BLaER1 treated with 17β-estradiol and CSF1 and Interleukin-3, amounts not matched to agents 10 nM and 100 nM (cell line): ENCODE data around the gene TMEM130.

Source experiments
- H3K27ac ChIP-seq, 11 experiments: shearing (Covaris generic); formaldehyde crosslinking; 2 replicates each; pipeline ENCODE4 v1.8.1; 2022
- H3K27me3 ChIP-seq, 11 experiments: shearing (Covaris generic); formaldehyde crosslinking; 2 replicates each; pipeline ENCODE4 v1.8.1; 2022
- H3K36me3 ChIP-seq, 11 experiments: shearing (Covaris generic); formaldehyde crosslinking; 2 replicates each; pipeline ENCODE4 v1.8.1; 2022
- H3K4me1 ChIP-seq, 10 experiments: shearing (Covaris generic); formaldehyde crosslinking; 2 replicates each; pipeline ENCODE4 v1.8.1; 2022
- H3K4me2 ChIP-seq, 11 experiments: shearing (Covaris generic); formaldehyde crosslinking; 2 replicates each; pipeline ENCODE4 v1.8.1; 2022
- H3K4me3 ChIP-seq, 10 experiments: shearing (Covaris generic); formaldehyde crosslinking; 2 replicates each; pipeline ENCODE4 v1.8.1; 2022
- H3K9ac ChIP-seq, 11 experiments: shearing (Covaris generic); formaldehyde crosslinking; 2 replicates each; pipeline ENCODE4 v1.8.1; 2022
- H3K9me3 ChIP-seq, 11 experiments: shearing (Covaris generic); formaldehyde crosslinking; replicated peaks in 1 of 11; 2 replicates each; pipeline ENCODE4 v1.8.1; 2022
- H4K20me1 ChIP-seq, 11 experiments: shearing (Covaris generic); formaldehyde crosslinking; 2 replicates each; pipeline ENCODE4 v1.8.1; 2022
- Cebpa-rat ChIP-seq, 11 experiments: shearing (Covaris generic); IDR thresholded peaks; 2 replicates each; pipeline ENCODE4 v1.8.1; 2022

Gene TMEM130, protein sequence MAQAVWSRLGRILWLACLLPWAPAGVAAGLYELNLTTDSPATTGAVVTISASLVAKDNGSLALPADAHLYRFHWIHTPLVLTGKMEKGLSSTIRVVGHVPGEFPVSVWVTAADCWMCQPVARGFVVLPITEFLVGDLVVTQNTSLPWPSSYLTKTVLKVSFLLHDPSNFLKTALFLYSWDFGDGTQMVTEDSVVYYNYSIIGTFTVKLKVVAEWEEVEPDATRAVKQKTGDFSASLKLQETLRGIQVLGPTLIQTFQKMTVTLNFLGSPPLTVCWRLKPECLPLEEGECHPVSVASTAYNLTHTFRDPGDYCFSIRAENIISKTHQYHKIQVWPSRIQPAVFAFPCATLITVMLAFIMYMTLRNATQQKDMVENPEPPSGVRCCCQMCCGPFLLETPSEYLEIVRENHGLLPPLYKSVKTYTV

DNA sequence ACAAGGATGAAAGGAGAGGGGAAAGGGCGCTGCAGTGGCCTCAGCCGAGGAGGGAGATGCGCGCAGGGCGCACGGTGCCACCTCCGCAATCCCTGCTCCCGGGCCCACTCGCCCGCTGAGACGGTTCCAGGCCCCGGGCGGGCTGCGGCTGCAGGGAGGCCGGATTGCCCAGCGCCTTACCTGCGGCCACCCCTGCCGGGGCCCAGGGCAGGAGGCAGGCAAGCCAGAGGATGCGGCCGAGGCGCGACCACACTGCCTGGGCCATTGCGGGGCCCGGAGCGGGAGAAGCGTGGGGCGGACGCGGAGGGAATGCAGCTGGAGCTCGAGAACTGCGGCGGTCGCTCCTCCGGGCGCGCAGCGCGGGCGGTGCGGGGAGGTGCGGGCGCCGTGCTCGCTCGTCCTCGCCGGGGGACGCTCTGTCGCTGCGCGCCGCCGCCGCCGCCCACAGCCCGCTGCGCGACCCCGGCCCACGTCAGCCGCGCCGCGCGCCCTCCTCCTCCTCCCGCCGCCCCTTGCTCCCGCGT, at the start of gene TMEM130:
TMEM130 (minus strand) TSS at position 418 of the 524 bp plus-strand sequence; CDS start at position 265, 153 bp downstream.
- H3K4me2 ChIP-seq: peak within 1 kb of the TSS; percentile 95 to 100 (median 100)
- H3K4me3 ChIP-seq: peak within 1 kb of the TSS; percentile 56 to 80 (median 69)

DNA sequence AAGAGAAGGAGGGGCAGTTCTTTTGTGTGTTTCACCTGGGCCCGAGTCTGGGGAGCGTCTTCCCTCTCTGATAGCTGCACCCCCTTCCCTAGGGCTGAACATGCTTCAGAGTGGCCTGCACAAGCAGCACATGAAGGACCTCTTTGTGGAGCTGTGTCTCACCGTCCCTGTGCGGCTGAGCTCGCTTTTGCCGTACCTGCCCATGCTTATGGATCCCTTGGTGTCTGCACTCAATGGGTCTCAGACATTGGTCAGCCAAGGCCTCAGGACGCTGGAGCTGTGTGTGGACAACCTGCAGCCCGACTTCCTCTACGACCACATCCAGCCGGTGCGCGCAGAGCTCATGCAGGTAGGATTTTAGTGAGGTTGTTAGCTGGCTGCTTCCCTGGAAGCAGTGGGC, 47.5 kb upstream of the TMEM130 start:
- Histone ChIP-seq H3K36me3 (peaks cover 97 to 100% (median 98%) of the 10 kb centered on the region in 11 experiments), H3K9ac (no peak overlapping the region), H4K20me1 (peaks cover 0 to 81% (median 47%) of the 10 kb centered on the region in 11 experiments; a peak in 19 of 22 replicates), H3K9me3 (no peaks in the 10 kb centered on the region), H3K4me2 (no peak overlapping the region), H3K4me3 (no peak overlapping the region), H3K27ac (no peak overlapping the region), H3K27me3 (no peaks in the 10 kb centered on the region), H3K4me1 (no peaks in the 10 kb centered on the region)
- TF ChIP-seq Cebpa-rat (IDR thresholded peaks at IDR 0.05): no peak

More for the DNA sequence above, at the start of gene TMEM130:
- peak within 1 kb of the TSS in 10 of 11 experiments; percentile 14 to 68 (median 62); a peak in 17 of 22 replicates for H3K27ac ChIP-seq
- H3K36me3 ChIP-seq: no peaks in the 10 kb centered on the region
- H3K9ac ChIP-seq: peak within 1 kb of the TSS; percentile 60 to 79 (median 72); a peak in 20 of 22 replicates
- no peak for TF ChIP-seq Cebpa-rat (IDR thresholded peaks at IDR 0.05)
- no peaks in the 10 kb centered on the region for H3K9me3 ChIP-seq
- peaks cover 20 to 29% (median 24%) of the 10 kb centered on the region in 11 experiments for H3K27me3 ChIP-seq
- H4K20me1 ChIP-seq: peaks cover 0 to 7% (median 0%) of the 10 kb centered on the region in 11 experiments; a peak in 4 of 22 replicates
- peaks cover 22 to 46% (median 39%) of the 10 kb centered on the region in 10 experiments for H3K4me1 ChIP-seq

GRCh38 chr7:98913612-98914011, 43.8 kb upstream of the TMEM130 start:
- H3K27ac ChIP-seq: no peak overlapping the region
- H3K36me3 ChIP-seq: peaks cover 95 to 99% (median 96%) of the 10 kb centered on the region in 11 experiments

GRCh38 chr7:98913026-98913425, 43.2 kb upstream of the TMEM130 start:
- Histone ChIP-seq H3K27ac (no peak overlapping the region), H3K4me3 (no peak overlapping the region), H3K9me3 (no peaks in the 10 kb centered on the region), H3K27me3 (no peaks in the 10 kb centered on the region), H3K36me3 (peaks cover 95 to 99% (median 96%) of the 10 kb centered on the region in 11 experiments), H3K4me1 (no peaks in the 10 kb centered on the region), H3K9ac (no peak overlapping the region), H4K20me1 (peaks cover 0 to 55% (median 23%) of the 10 kb centered on the region in 11 experiments; a peak in 15 of 22 replicates), H3K4me2 (no peak overlapping the region)
- no peak for TF ChIP-seq Cebpa-rat (IDR thresholded peaks at IDR 0.05)

More at GRCh38 chr7:98913612-98914011, 43.8 kb upstream of the TMEM130 start:
- TF ChIP-seq Cebpa-rat (IDR thresholded peaks at IDR 0.05): no peak
- H3K4me3 ChIP-seq: no peak overlapping the region
- H3K27me3 ChIP-seq: no peaks in the 10 kb centered on the region
- peaks cover 0 to 52% (median 19%) of the 10 kb centered on the region in 11 experiments; a peak in 15 of 22 replicates for H4K20me1 ChIP-seq
- H3K4me2 ChIP-seq: no peak overlapping the region
- no peaks in the 10 kb centered on the region for H3K4me1 ChIP-seq
- no peak overlapping the region for H3K9ac ChIP-seq
- no peaks in the 10 kb centered on the region for H3K9me3 ChIP-seq

DNA sequence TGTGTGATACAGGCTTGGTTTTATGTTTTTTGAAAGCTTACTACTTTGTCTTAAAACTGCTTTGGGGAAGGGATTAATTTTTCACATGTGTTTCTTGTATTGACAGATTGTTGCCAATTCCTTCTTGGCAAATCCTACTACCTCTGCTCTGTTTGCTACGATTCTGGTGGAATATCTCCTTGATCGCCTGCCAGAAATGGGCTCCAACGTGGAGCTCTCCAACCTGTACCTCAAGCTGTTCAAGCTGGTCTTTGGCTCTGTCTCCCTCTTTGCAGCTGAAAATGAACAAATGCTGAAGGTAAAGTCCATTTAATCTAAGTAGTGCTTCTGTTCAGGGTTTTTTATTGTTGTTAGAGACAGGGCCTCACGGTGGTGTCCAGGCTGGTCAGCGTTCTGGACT, 42.1 kb upstream of the TMEM130 start:
- Histone ChIP-seq H3K9ac (no peak overlapping the region), H3K27me3 (no peaks in the 10 kb centered on the region), H3K4me3 (no peak overlapping the region), H4K20me1 (peaks cover 0 to 54% (median 26%) of the 10 kb centered on the region in 11 experiments; a peak in 15 of 22 replicates), H3K9me3 (no peaks in the 10 kb centered on the region), H3K27ac (no peak overlapping the region), H3K4me1 (no peaks in the 10 kb centered on the region), H3K36me3 (peaks cover 95 to 99% (median 96%) of the 10 kb centered on the region in 11 experiments), H3K4me2 (no peak overlapping the region)
- TF ChIP-seq Cebpa-rat (IDR thresholded peaks at IDR 0.05): no peak

DNA sequence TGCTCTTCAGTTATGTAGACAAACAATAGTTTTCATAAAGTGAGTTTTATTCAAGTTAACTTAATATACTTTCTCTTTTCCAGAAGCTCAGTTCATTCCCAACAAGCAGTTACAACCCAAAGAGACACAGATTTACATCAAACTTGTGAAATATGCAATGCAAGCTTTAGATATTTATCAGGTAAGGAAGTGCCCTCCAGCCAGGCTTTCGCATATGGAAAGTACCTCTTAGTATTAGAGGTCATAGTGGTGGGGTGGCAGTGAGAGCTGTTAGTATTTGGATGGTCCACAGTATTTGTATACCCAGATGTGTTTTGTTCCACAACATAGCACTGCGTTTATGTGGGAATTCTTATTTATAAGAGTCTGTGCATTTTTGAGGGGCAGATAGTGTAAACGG, 40.6 kb upstream of the TMEM130 start:
- Histone ChIP-seq H3K4me2 (no peak overlapping the region), H3K9ac (no peak overlapping the region), H3K9me3 (no peaks in the 10 kb centered on the region), H4K20me1 (peaks cover 0 to 47% (median 33%) of the 10 kb centered on the region in 11 experiments; a peak in 14 of 22 replicates), H3K27me3 (no peaks in the 10 kb centered on the region), H3K4me3 (no peak overlapping the region), H3K27ac (no peak overlapping the region), H3K36me3 (peaks cover 95 to 99% (median 96%) of the 10 kb centered on the region in 11 experiments), H3K4me1 (no peaks in the 10 kb centered on the region)
- TF ChIP-seq Cebpa-rat (IDR thresholded peaks at IDR 0.05): no peak

DNA sequence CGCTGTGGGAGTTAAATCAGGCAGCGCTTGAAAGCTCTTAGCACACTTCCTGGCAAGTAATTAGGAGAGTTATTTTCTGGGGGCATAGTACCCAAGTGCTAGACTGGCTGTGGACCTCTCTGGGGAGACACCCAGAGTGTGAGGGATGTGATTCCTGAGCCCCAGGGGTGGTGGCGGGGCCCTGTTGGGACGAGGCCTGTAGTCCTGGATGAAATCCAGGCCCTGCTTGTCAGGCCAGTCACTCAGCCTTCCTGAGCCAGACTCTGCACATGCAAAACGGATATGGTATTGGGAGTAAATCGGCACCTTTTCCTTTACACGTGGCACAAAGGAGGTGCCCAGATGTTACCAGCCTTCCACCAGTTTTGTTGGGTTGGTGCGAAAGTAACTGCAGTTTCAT, 39.7 kb upstream of the TMEM130 start:
- Histone ChIP-seq H3K9ac (no peak overlapping the region; a peak in 1 of 22 replicates), H3K36me3 (peaks cover 98 to 99% (median 99%) of the 10 kb centered on the region in 11 experiments), H3K4me1 (no peaks in the 10 kb centered on the region), H3K27ac (no peak overlapping the region), H3K4me3 (no peak overlapping the region), H3K4me2 (no peak overlapping the region), H3K27me3 (no peaks in the 10 kb centered on the region), H3K9me3 (no peaks in the 10 kb centered on the region), H4K20me1 (peaks cover 0 to 50% (median 39%) of the 10 kb centered on the region in 11 experiments; a peak in 14 of 22 replicates)
- no peak for TF ChIP-seq Cebpa-rat (IDR thresholded peaks at IDR 0.05)

GRCh38 chr7:98908585-98908984, 38.8 kb upstream of the TMEM130 start:
- Histone ChIP-seq H3K27me3 (no peaks in the 10 kb centered on the region), H3K27ac (no peak overlapping the region), H3K4me3 (no peak overlapping the region), H3K4me2 (no peak overlapping the region), H3K36me3 (peaks cover 98 to 99% (median 99%) of the 10 kb centered on the region in 11 experiments), H3K9ac (no peak overlapping the region), H3K9me3 (no peaks in the 10 kb centered on the region), H4K20me1 (peaks cover 0 to 50% (median 31%) of the 10 kb centered on the region in 11 experiments; a peak in 13 of 22 replicates), H3K4me1 (no peaks in the 10 kb centered on the region)
- TF ChIP-seq Cebpa-rat (IDR thresholded peaks at IDR 0.05): no peak

- Histone ChIP-seq H3K27me3 (no peaks in the 10 kb centered on the region), H3K4me2 (no peak overlapping the region), H3K4me3 (no peak overlapping the region), H3K9ac (no peak overlapping the region), H4K20me1 (peaks cover 0 to 50% (median 25%) of the 10 kb centered on the region in 11 experiments; a peak in 12 of 22 replicates), H3K9me3 (no peaks in the 10 kb centered on the region), H3K4me1 (no peaks in the 10 kb centered on the region), H3K27ac (no peak overlapping the region), H3K36me3 (peaks cover 98 to 99% (median 99%) of the 10 kb centered on the region in 11 experiments)
- TF ChIP-seq Cebpa-rat (IDR thresholded peaks at IDR 0.05): no peak
These were observed 37.8 kb upstream of the TMEM130 start for GRCh38 chr7:98907570-98907969.
